Retinal pigment epithelial cell (primary cell): ENCODE data around the gene PSKH1.

Experiments
- DNase-seq: peaks from one replicate; pipeline ENCODE4 v3.0.0-alpha.2; 2010; ENCODE audit warnings: low read depth
- H3K4me3 ChIP-seq: 2 replicates; pipeline ENCODE4 v1.5.1; 2011; ENCODE audit warnings: mild to moderate bottlenecking, low read length, control low read depth, moderate library complexity
- TF ChIP-seq, protein P1 (sequence below): conservative IDR thresholded peaks from 2 replicates; pipeline ENCODE4 v1.5.1; 2011; ENCODE audit warnings: low read depth, low read length, control low read depth, inconsistent platforms

The PSKH1 gene

DNA sequence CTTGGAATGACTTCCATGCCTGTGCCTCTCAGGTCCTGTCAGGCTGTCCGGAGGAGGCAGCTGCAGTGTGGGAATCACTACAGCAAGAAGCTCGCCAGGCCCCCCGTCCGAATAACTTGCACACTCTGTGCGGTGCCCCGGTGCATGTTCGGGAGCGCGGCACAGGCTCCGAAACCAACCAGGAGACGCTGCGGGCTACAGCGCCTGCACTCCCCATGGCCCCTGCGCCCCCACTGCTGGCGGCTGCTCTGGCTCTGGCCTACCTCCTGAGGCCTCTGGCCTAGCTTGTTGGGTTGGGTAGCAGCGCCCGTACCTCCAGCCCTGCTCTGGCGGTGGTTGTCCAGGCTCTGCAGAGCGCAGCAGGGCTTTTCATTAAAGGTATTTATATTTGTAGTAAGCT lies 7.1 kb upstream of the PSKH1 start:
- TF ChIP-seq, protein P1, sequence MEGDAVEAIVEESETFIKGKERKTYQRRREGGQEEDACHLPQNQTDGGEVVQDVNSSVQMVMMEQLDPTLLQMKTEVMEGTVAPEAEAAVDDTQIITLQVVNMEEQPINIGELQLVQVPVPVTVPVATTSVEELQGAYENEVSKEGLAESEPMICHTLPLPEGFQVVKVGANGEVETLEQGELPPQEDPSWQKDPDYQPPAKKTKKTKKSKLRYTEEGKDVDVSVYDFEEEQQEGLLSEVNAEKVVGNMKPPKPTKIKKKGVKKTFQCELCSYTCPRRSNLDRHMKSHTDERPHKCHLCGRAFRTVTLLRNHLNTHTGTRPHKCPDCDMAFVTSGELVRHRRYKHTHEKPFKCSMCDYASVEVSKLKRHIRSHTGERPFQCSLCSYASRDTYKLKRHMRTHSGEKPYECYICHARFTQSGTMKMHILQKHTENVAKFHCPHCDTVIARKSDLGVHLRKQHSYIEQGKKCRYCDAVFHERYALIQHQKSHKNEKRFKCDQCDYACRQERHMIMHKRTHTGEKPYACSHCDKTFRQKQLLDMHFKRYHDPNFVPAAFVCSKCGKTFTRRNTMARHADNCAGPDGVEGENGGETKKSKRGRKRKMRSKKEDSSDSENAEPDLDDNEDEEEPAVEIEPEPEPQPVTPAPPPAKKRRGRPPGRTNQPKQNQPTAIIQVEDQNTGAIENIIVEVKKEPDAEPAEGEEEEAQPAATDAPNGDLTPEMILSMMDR: no peak
- H3K4me3 ChIP-seq: no peak overlapping the region
- no peak for DNase-seq

DNA sequence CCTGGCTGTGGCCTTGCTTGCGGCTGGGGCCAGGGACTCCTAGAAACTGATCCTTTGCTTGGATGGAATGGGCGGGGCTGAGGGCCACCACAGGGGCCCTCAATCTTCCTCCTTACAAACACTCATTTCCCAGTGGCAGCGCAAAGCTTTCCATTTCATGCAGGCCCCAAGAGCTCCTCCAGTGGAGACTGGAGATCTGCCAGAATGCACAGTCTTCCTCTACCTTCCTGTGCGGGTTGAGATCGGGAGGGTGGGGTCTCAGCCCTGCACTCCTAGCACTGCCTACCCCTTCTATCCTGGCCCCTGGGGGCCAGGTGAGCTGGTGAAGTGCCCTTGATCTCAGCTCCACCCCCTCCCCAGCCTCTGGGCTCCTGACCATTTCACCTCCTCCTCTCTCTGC lies 6.7 kb upstream of the PSKH1 start:
- TF ChIP-seq, protein P1: no peak
- no peak overlapping the region for H3K4me3 ChIP-seq
- no peak for DNase-seq

GRCh38 chr16:67888331-67888730 lies 4.7 kb upstream of the PSKH1 start:
- TF ChIP-seq, protein P1: no peak
- no peak for DNase-seq
- no peak overlapping the region for H3K4me3 ChIP-seq

DNA sequence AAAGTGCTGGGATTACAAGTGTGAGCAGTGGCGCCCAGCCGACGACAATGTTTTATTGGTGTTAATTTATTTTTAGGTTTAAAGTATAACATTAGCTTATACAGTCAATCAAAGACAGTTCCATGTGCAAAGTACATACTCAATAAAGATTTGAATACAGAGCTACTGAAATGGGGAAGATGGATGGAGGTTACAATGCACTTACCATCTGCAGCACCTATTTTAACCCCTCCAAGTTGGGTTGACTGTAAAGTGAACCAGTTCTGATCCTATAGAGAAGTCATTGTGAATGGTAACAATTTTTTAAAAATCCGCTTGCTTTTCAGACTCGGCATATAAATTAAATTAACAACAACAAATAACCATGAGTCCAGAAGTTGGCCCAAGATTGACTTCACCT lies 679 bp upstream of the PSKH1 start:
- TF ChIP-seq, protein P1: no peak
- DNase-seq: no peak
- peak overlapping the region; percentile 50 for H3K4me3 ChIP-seq

DNA sequence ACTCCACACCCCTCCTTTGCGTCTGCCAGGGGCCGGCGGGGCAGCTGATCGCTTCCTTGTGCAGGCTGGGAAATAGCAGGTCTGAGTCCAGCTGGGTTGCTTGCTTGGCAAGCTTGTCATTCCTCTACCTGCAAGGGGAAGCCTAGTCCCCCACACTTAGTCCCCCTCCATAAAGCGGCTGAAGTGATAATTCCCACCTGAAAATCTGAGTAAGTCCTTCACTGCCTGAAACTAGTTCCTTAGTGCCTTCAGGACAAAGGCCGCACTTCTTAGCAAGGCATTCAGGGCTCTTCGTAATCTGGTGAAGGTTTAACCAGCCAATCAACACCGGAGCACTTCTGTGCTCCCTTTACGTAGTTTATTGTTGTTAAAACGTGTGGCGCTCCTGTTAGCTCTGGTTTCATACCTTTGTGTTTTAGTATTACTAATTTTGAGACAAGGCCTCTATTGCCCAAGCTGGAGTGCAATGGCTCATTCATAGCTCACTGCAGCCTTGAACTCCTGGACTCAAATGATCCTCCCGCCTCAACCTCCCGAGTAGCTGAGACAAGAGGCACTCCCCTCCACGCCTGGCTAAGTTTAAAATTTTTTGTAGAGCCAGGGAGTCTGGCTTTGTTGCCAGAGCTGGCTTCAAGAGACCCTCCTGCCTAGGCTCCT lies 817 bp downstream of the PSKH1 start:
- DNase-seq: no peak
- TF ChIP-seq, protein P1: no peak

GRCh38 chr16:67897231-67897630 lies 4.2 kb downstream of the PSKH1 start:
- no peak overlapping the region for H3K4me3 ChIP-seq
- TF ChIP-seq, protein P1: no peak
- DNase-seq: peak; percentile 87

More for the DNA sequence above, 817 bp downstream of the PSKH1 start:
- peak overlapping the region; percentile 83 for H3K4me3 ChIP-seq

- TF ChIP-seq, protein P1: no peak
- no peak overlapping the region for H3K4me3 ChIP-seq
- no peak for DNase-seq
Measured at GRCh38 chr16:67901734-67902133, 8.7 kb downstream of the PSKH1 start.
